ENCODE results near the gene CYSTM1. TPM values are rescaled to one million over a fixed set of nuclear protein-coding genes. Genes with fewer than 3 reads are reported as not detected.
A peak's percentile ranks its signal among the peaks of the same experiment; 100 is the strongest.

CYSTM1 gene
- total RNA-seq, 1 experiment from 2014 or later = 61.1 TPM

GRCh38 chr5:140157032-140157781 lies 17.8 kb upstream of the CYSTM1 start:
- H3K4me3 ChIP-seq (ENCODE audit: insufficient read depth, low read depth, low read length) = peak overlapping the region; percentile 28
- peak; percentile 94 for DNase-seq
- peaks cover 4% of the 10 kb centered on the region; the same call in 1 of the 2 replicates for H3K27me3 ChIP-seq (ENCODE audit: control insufficient read depth, insufficient read depth, low read length)
- no peaks in the 10 kb centered on the region for H3K36me3 ChIP-seq (replicated peaks; ENCODE audit: control insufficient read depth, insufficient read depth, low read length)

GRCh38 chr5:140159014-140159927 lies 15.7 kb upstream of the CYSTM1 start:
- no peaks in the 10 kb centered on the region for H3K36me3 ChIP-seq (replicated peaks; ENCODE audit: control insufficient read depth, insufficient read depth, low read length)
- H3K27me3 ChIP-seq (ENCODE audit: control insufficient read depth, insufficient read depth, low read length) = no peaks in the 10 kb centered on the region; the same call in 1 of the 2 replicates
- no peak overlapping the region for H3K4me3 ChIP-seq (ENCODE audit: insufficient read depth, low read depth, low read length)
- no peak for DNase-seq

GRCh38 chr5:140162275-140162674 lies 12.7 kb upstream of the CYSTM1 start:
- H3K4me3 ChIP-seq (ENCODE audit: insufficient read depth, low read depth, low read length) = no peak overlapping the region

GRCh38 chr5:140162781-140163180 lies 12.2 kb upstream of the CYSTM1 start:
- DNase-seq = no peak
- H3K36me3 ChIP-seq (replicated peaks; ENCODE audit: control insufficient read depth, insufficient read depth, low read length) = no peaks in the 10 kb centered on the region
- no peak overlapping the region for H3K4me3 ChIP-seq (ENCODE audit: insufficient read depth, low read depth, low read length)
- no peaks in the 10 kb centered on the region for H3K27me3 ChIP-seq (ENCODE audit: control insufficient read depth, insufficient read depth, low read length)

More at GRCh38 chr5:140162275-140162674, 12.7 kb upstream of the CYSTM1 start:
- no peaks in the 10 kb centered on the region for H3K36me3 ChIP-seq (replicated peaks; ENCODE audit: control insufficient read depth, insufficient read depth, low read length)
- no peaks in the 10 kb centered on the region for H3K27me3 ChIP-seq (ENCODE audit: control insufficient read depth, insufficient read depth, low read length)
- DNase-seq = no peak

- Histone ChIP-seq H3K4me3 (ENCODE audit: insufficient read depth, low read depth, low read length) (no peak overlapping the region), H3K36me3 (replicated peaks; ENCODE audit: control insufficient read depth, insufficient read depth, low read length) (no peaks in the 10 kb centered on the region), H3K27me3 (ENCODE audit: control insufficient read depth, insufficient read depth, low read length) (no peaks in the 10 kb centered on the region)
- no peak for DNase-seq
Measured at GRCh38 chr5:140165101-140165922, 9.7 kb upstream of the CYSTM1 start.

- no peak for DNase-seq
- H3K27me3 ChIP-seq (ENCODE audit: control insufficient read depth, insufficient read depth, low read length) = no peaks in the 10 kb centered on the region
- no peaks in the 10 kb centered on the region for H3K36me3 ChIP-seq (replicated peaks; ENCODE audit: control insufficient read depth, insufficient read depth, low read length)
- no peak overlapping the region for H3K4me3 ChIP-seq (ENCODE audit: insufficient read depth, low read depth, low read length)
Measured at GRCh38 chr5:140165923-140166270, 9.1 kb upstream of the CYSTM1 start.

- Histone ChIP-seq H3K36me3 (replicated peaks; ENCODE audit: control insufficient read depth, insufficient read depth, low read length) (no peaks in the 10 kb centered on the region), H3K4me3 (ENCODE audit: insufficient read depth, low read depth, low read length) (no peak overlapping the region), H3K27me3 (ENCODE audit: control insufficient read depth, insufficient read depth, low read length) (no peaks in the 10 kb centered on the region)
- DNase-seq = no peak
Measured at GRCh38 chr5:140166911-140167310, 8.1 kb upstream of the CYSTM1 start.

GRCh38 chr5:140168371-140168770 lies 6.6 kb upstream of the CYSTM1 start:
- H3K36me3 ChIP-seq (replicated peaks; ENCODE audit: control insufficient read depth, insufficient read depth, low read length) = no peaks in the 10 kb centered on the region
- H3K27me3 ChIP-seq (ENCODE audit: control insufficient read depth, insufficient read depth, low read length) = peaks cover 2% of the 10 kb centered on the region
- DNase-seq = no peak
- no peak overlapping the region for H3K4me3 ChIP-seq (ENCODE audit: insufficient read depth, low read depth, low read length)

GRCh38 chr5:140169410-140169809 lies 5.6 kb upstream of the CYSTM1 start:
- DNase-seq = no peak
- H3K36me3 ChIP-seq (replicated peaks; ENCODE audit: control insufficient read depth, insufficient read depth, low read length) = no peaks in the 10 kb centered on the region
- H3K4me3 ChIP-seq (ENCODE audit: insufficient read depth, low read depth, low read length) = no peak overlapping the region
- peaks cover 2% of the 10 kb centered on the region for H3K27me3 ChIP-seq (ENCODE audit: control insufficient read depth, insufficient read depth, low read length)

GRCh38 chr5:140172483-140172882 lies 2.5 kb upstream of the CYSTM1 start:
- no peaks in the 10 kb centered on the region for H3K36me3 ChIP-seq (replicated peaks; ENCODE audit: control insufficient read depth, insufficient read depth, low read length)
- no peak for DNase-seq
- peaks cover 2% of the 10 kb centered on the region for H3K27me3 ChIP-seq (ENCODE audit: control insufficient read depth, insufficient read depth, low read length)
- H3K4me3 ChIP-seq (ENCODE audit: insufficient read depth, low read depth, low read length) = no peak overlapping the region

GRCh38 chr5:140174014-140174413 lies 974 bp upstream of the CYSTM1 start:
- Histone ChIP-seq H3K27me3 (ENCODE audit: control insufficient read depth, insufficient read depth, low read length) (peaks cover 2% of the 10 kb centered on the region), H3K4me3 (ENCODE audit: insufficient read depth, low read depth, low read length) (no peak overlapping the region), H3K36me3 (replicated peaks; ENCODE audit: control insufficient read depth, insufficient read depth, low read length) (no peaks in the 10 kb centered on the region)
- DNase-seq = no peak

- no peaks in the 10 kb centered on the region for H3K36me3 ChIP-seq (replicated peaks; ENCODE audit: control insufficient read depth, insufficient read depth, low read length)
- no peak for DNase-seq
- peaks cover 2% of the 10 kb centered on the region for H3K27me3 ChIP-seq (ENCODE audit: control insufficient read depth, insufficient read depth, low read length)
- H3K4me3 ChIP-seq (ENCODE audit: insufficient read depth, low read depth, low read length) = peak overlapping the region; percentile 92
Measured at GRCh38 chr5:140175367-140176030, 511 bp downstream of the CYSTM1 start.

- no peaks in the 10 kb centered on the region for H3K36me3 ChIP-seq (replicated peaks; ENCODE audit: control insufficient read depth, insufficient read depth, low read length)
- DNase-seq = no peak
- H3K27me3 ChIP-seq (ENCODE audit: control insufficient read depth, insufficient read depth, low read length) = peaks cover 2% of the 10 kb centered on the region
- H3K4me3 ChIP-seq (ENCODE audit: insufficient read depth, low read depth, low read length) = peak overlapping the region; percentile 92
Measured at GRCh38 chr5:140176031-140176387, 1.0 kb downstream of the CYSTM1 start.

GRCh38 chr5:140178086-140178410 lies 3.1 kb downstream of the CYSTM1 start:
- Histone ChIP-seq H3K27me3 (ENCODE audit: control insufficient read depth, insufficient read depth, low read length) (peaks cover 2% of the 10 kb centered on the region), H3K4me3 (ENCODE audit: insufficient read depth, low read depth, low read length) (no peak overlapping the region), H3K36me3 (replicated peaks; ENCODE audit: control insufficient read depth, insufficient read depth, low read length) (no peaks in the 10 kb centered on the region)
- no peak for DNase-seq

Data from H7 (cell line).